K562 (cell line): ENCODE data around the gene SERPINB12. TPM values are rescaled to one million over a fixed set of nuclear protein-coding genes. Genes with fewer than 3 reads are reported as not detected.

Source experiments
- ATAC-seq: fragments of 200-7000 bp; cut with Tn5 transposase; 3 replicates; pipeline ENCODE4 v1.9.1; 2020; ENCODE audit warnings: moderate library complexity
- BruUV-seq: library from RNA; stranded (reverse); fragments of 400-500 nt; replicated peaks from 2 replicates; lab custom pipeline; 2021; lab: Mats Ljungman, UMichigan
- CTCF ChIA-PET: fragments of 300-600 bp; formaldehyde crosslinking; extraction: SDS; loops from one replicate; lab custom pipeline; 2021; ENCODE audit warnings: low intra/inter-chr PET ratio; lab: Yijun Ruan, JAX
- POLR2A ChIA-PET: fragments of 300-600, 350-650 bp; sonication (Branson Sonifier 250); formaldehyde crosslinking; extraction: SDS; loops from one replicate; lab custom pipeline; 2021; ENCODE audit warnings: antibody characterized with exemption, inconsistent platforms; lab: Yijun Ruan, JAX
- DNase-seq, 4 experiments: peaks; one replicate each; pipeline versions ENCODE4 v3.0.0 to v3.0.0-alpha.2; 2011 to 2018; ENCODE audit warnings: low spot score in 3 of 4, mixed read lengths in 3 of 4; ENCODE audit errors: extremely low read depth in 1 of 4
- FAIRE-seq: peaks from 2 replicates; lab custom pipeline; 2011; peaks lifted over from hg19 to GRCh38; lab: Jason Lieb, UNC
- H2AFZ ChIP-seq: 2 replicates; pipeline ENCODE4 v1.6.0; 2011; ENCODE audit warnings: low read depth, low read length, control low read depth, inconsistent platforms
- H3K27ac ChIP-seq: fragments of 200-600 bp; 3 replicates; pipeline ENCODE4 v1.8.0; 2011; ENCODE audit warnings: low read depth, mild to moderate bottlenecking, control low read depth, inconsistent platforms, low read length, moderate library complexity, mixed read lengths; ENCODE audit errors: extremely low read depth
- H3K27me3 ChIP-seq, 2 experiments: fragments of 300-600 bp in 1 of 2; 2 replicates in 1 of 2; 3 replicates in 1 of 2; pipeline versions ENCODE4 v1.6.0 to v1.8.0; 2011; ENCODE audit warnings: inconsistent platforms in 2 of 2, low read length in 2 of 2, mild to moderate bottlenecking in 1 of 2, mixed read lengths in 1 of 2, moderate library complexity in 1 of 2; ENCODE audit not compliant: control insufficient read depth in 2 of 2, insufficient read depth in 2 of 2
- H3K36me3 ChIP-seq: fragments of 300-600 bp; 3 replicates; pipeline ENCODE4 v1.8.0; 2011; ENCODE audit warnings: mild to moderate bottlenecking, low read length, inconsistent platforms; ENCODE audit not compliant: control insufficient read depth, insufficient read depth
- H3K4me1 ChIP-seq, 2 experiments: fragments of 200-600 bp in 1 of 2; replicated peaks in 1 of 2; 2 replicates in 1 of 2; 3 replicates in 1 of 2; pipeline versions ENCODE4 v1.5.1 to v1.8.0; 2011; ENCODE audit warnings: inconsistent platforms in 2 of 2, low read length in 2 of 2, mild to moderate bottlenecking in 1 of 2, mixed read lengths in 1 of 2, moderate library complexity in 1 of 2; ENCODE audit not compliant: control insufficient read depth in 2 of 2, insufficient read depth in 2 of 2
- H3K4me2 ChIP-seq: 2 replicates; pipeline ENCODE4 v1.6.1; 2011; ENCODE audit warnings: low read length, control low read depth, inconsistent platforms, mixed read lengths; ENCODE audit not compliant: insufficient read depth
- H3K4me3 ChIP-seq: fragments of 200-600 bp; sonication (generic), shearing (Covaris generic); 2 replicates; pipeline ENCODE4 v1.5.1; 2016; ENCODE audit warnings: control low read depth, inconsistent platforms
- H3K79me2 ChIP-seq: fragments of 200-600 bp; 3 replicates; pipeline ENCODE4 v1.8.0; 2011; ENCODE audit warnings: low read length, inconsistent platforms; ENCODE audit not compliant: control insufficient read depth, insufficient read depth
- H3K9ac ChIP-seq, 2 experiments: 2 replicates each; pipeline versions ENCODE4 v1.6.0 to v1.6.1; 2011; ENCODE audit warnings: low read depth in 2 of 2, low read length in 2 of 2, control low read depth in 1 of 2, inconsistent platforms in 1 of 2, mild to moderate bottlenecking in 1 of 2, mixed read lengths in 1 of 2; ENCODE audit not compliant: insufficient read depth in 1 of 2
- H3K9me1 ChIP-seq: one replicate; pipeline ENCODE4 v1.6.0; 2011; ENCODE audit warnings: inconsistent platforms, mild to moderate bottlenecking, low read length, moderate library complexity; ENCODE audit not compliant: control insufficient read depth, insufficient read depth
- H3K9me3 ChIP-seq: replicated peaks from 2 replicates; pipeline ENCODE4 v1.5.1; 2011; ENCODE audit warnings: low read depth, low read length, inconsistent platforms; ENCODE audit not compliant: control insufficient read depth, insufficient read depth
- H4K20me1 ChIP-seq: replicated peaks from 2 replicates; pipeline ENCODE4 v1.6.1; 2011; ENCODE audit warnings: low read length, inconsistent platforms, mixed read lengths; ENCODE audit not compliant: control insufficient read depth, insufficient read depth
- CBFB ChIP-seq: sonication (generic); formaldehyde crosslinking; IDR thresholded peaks from 2 replicates; pipeline ENCODE4 v1.4.0; 2020; ENCODE audit warnings: mild to moderate bottlenecking, missing genetic modification reagents
- CLOCK ChIP-seq: fragments of 250-450 bp; sonication (Bioruptor Pico); IDR thresholded peaks from 2 replicates; pipeline ENCODE4 v1.4.0; 2020; ENCODE audit warnings: mild to moderate bottlenecking, moderate library complexity, borderline replicate concordance
- DACH1 ChIP-seq: fragments of 450-650 bp; IDR thresholded peaks from 2 replicates; pipeline ENCODE4 v1.6.1; 2018; ENCODE audit not compliant: partially characterized antibody
- HES1 ChIP-seq: fragments of 450-650 bp; IDR thresholded peaks from 2 replicates; pipeline ENCODE4 v1.6.1; 2016; ENCODE audit warnings: low read depth, mild to moderate bottlenecking, moderate library complexity
- NCOA1 ChIP-seq: fragments of 450-650 bp; IDR thresholded peaks from 2 replicates; pipeline ENCODE4 v1.6.1; 2016; ENCODE audit warnings: low read depth
- POLR2H ChIP-seq: IDR thresholded peaks from 2 replicates; pipeline ENCODE4 v1.6.1; 2016; ENCODE audit warnings: missing genetic modification characterization, low read depth, mild to moderate bottlenecking, control low read depth, missing compliant biosample characterization, moderate library complexity
- POU5F1 ChIP-seq: fragments of 150-350 bp; IDR thresholded peaks from 2 replicates; pipeline ENCODE4 v1.6.1; 2014; ENCODE audit warnings: borderline replicate concordance, low read length, low read depth, mild to moderate bottlenecking; ENCODE audit not compliant: partially characterized antibody
- SMARCA4 ChIP-seq: fragments of 450-650 bp; IDR thresholded peaks from 2 replicates; pipeline ENCODE4 v1.6.1; 2016
- TAL1 ChIP-seq: fragments of 450-650 bp; IDR thresholded peaks from 2 replicates; pipeline ENCODE4 v1.6.1; 2016; ENCODE audit warnings: mild to moderate bottlenecking
- ZFP30 ChIP-seq: fragments of 250-450 bp; sonication (Bioruptor Pico); IDR thresholded peaks from 2 replicates; pipeline ENCODE4 v1.8.0; 2022; ENCODE audit warnings: moderate library complexity, mild to moderate bottlenecking, inconsistent platforms, borderline replicate concordance
- WGBS: fragments of 100-300 bp; shearing (Covaris generic); methylation state at CpG from one replicate; pipeline ENCODE4 v1.1.6; 2016; ENCODE audit warnings: low coverage, mixed read lengths; ENCODE audit not compliant: insufficient coverage; ENCODE audit errors: missing lambda C conversion rate; 5-methylcytosine and 5-hydroxymethylcytosine counted together
- in situ Hi-C: fragments of 300-500 bp; cut with MboI; formaldehyde crosslinking; loops from 4 replicates; pipeline ENCODE4 v1.15.0; 2018; ENCODE audit warnings: inconsistent platforms, mixed read lengths
- intact Hi-C: fragments of 100-400 bp; cut with micrococcal nuclease; formaldehyde crosslinking; loops from 2 replicates; pipeline ENCODE4 v1.14.2; 2022
- polyA plus RNA-seq, 8 experiments: library from polyadenylated mRNA; depleted of rRNA in 4 of 8; stranded (reverse) in 5 of 8; unstranded in 3 of 8; fragments of >200 nt; fragmentation: Nextera tagmentation in 2 of 8; fragmentation: Illumina TruSeq in 1 of 8; extraction: Ambion mirVana in 2 of 8; extraction: Trizol in 1 of 8; gene quantifications; 2 replicates each; pipeline versions ENCODE4 v1.2.1 to v1.2.3, GENCODE V29; 2011 to 2014; ENCODE audit warnings: inconsistent platforms in 1 of 8, missing spikeins in 1 of 8
- total RNA-seq, 7 experiments: library from RNA; depleted of rRNA in 6 of 7; stranded (reverse); fragments of >200 nt in 6 of 7; fragmentation: Illumina TruSeq in 2 of 7; extraction: Trizol in 2 of 7; gene quantifications; 2 replicates each; pipeline versions ENCODE4 v1.2.1 to v1.2.3, GENCODE V29; 2011 to 2021; ENCODE audit warnings: low replicate concordance in 1 of 7

Gene SERPINB12
- total and polyA plus RNA-seq, 9 of the 15 experiments (the other 6 are each of a cell fraction or from before 2014, with no cell fraction given): not detected

GRCh38 chr18:63586966-63587365 lies 44.8 kb downstream of the SERPINB12 start, which contains the start of gene SERPINB13 (continued):
- TF ChIP-seq HES1 (no peak), CBFB (CRISPR knock-in tag) (no peak), NCOA1 (no peak)
- TF ChIP-seq, all 486 proteins: peak for 0

- H3K4me2 ChIP-seq: no peak overlapping the region
- in situ Hi-C loops: no loop called here
- H2AFZ ChIP-seq: no peak overlapping the region
- CTCF ChIA-PET: no interaction called here
- H3K4me3 ChIP-seq: no peak overlapping the region
- no peaks in the 10 kb centered on the region for H4K20me1 ChIP-seq
- no peaks in the 10 kb centered on the region for H3K36me3 ChIP-seq
- no peaks in the 10 kb centered on the region for H3K9me3 ChIP-seq
- intact Hi-C loops: no loop called here
- POLR2A ChIA-PET: no interaction called here
- H3K27me3 ChIP-seq: no peaks in the 10 kb centered on the region
- no peak for TF ChIP-seq POLR2H (tag)
- TF ChIP-seq SMARCA4: no peak
- no peak for TF ChIP-seq POU5F1
- no peak for TF ChIP-seq DACH1
- TF ChIP-seq ZFP30 (CRISPR knock-in tag): no peak
- no peak for TF ChIP-seq TAL1
- TF ChIP-seq CLOCK (CRISPR knock-in tag): no peak
- H3K27ac ChIP-seq: no peak overlapping the region
- H3K4me1 ChIP-seq: no peaks in the 10 kb centered on the region
- no TSS peak for BruUV-seq
- no peaks in the 10 kb centered on the region for H3K79me2 ChIP-seq
- H3K9me1 ChIP-seq: no peaks in the 10 kb centered on the region
- ATAC-seq (no peak), DNase-seq (no peak), FAIRE-seq (no peak)
- no peak overlapping the region for H3K9ac ChIP-seq
- WGBS: 0% methylated on average over 3 of the region's 5 CpGs
Measured at GRCh38 chr18:63588909-63589308, 46.7 kb downstream of the SERPINB12 start.
